MCF 10A (cell line): ENCODE results near the gene PTGES2. TPM values are rescaled to one million over a fixed set of nuclear protein-coding genes. Genes with fewer than 3 reads are reported as not detected.

Experiments used
- BruUV-seq: library from RNA; stranded (reverse); fragments of 400-500 nt; replicated peaks from 2 replicates; lab custom pipeline; 2021; lab: Mats Ljungman, UMichigan
- CTCF ChIA-PET: fragments of 300-600 bp; sonication (Branson Sonifier 250); formaldehyde crosslinking; extraction: SDS; loops from one replicate; lab custom pipeline; 2021; ENCODE audit warnings: antibody characterized with exemption, inconsistent platforms; lab: Yijun Ruan, JAX
- POLR2A ChIA-PET: fragments of 300-600, 350-650 bp; sonication (Branson Sonifier 250); formaldehyde crosslinking; extraction: SDS; loops from one replicate; lab custom pipeline; 2020; ENCODE audit warnings: antibody characterized with exemption, inconsistent platforms; lab: Yijun Ruan, JAX
- DNase-seq: peaks from one replicate; pipeline ENCODE4 v3.0.0-alpha.2; 2018; ENCODE audit not compliant: unreplicated experiment
- H3K27ac Mint-ChIP-seq: one replicate; pipeline ENCODE4 v1.8.0; 2022; ENCODE audit warnings: mild to moderate bottlenecking, low read depth, mixed read lengths; ENCODE audit not compliant: unreplicated experiment
- H3K27me3 Mint-ChIP-seq: one replicate; pipeline ENCODE4 v1.8.0; 2022; ENCODE audit warnings: mixed read lengths; ENCODE audit not compliant: insufficient read depth, unreplicated experiment
- H3K36me3 Mint-ChIP-seq: one replicate; pipeline ENCODE4 v1.8.0; 2022; ENCODE audit warnings: mild to moderate bottlenecking, moderate library complexity, mixed read lengths; ENCODE audit not compliant: insufficient read depth, unreplicated experiment
- H3K4me1 Mint-ChIP-seq: one replicate; pipeline ENCODE4 v1.8.0; 2022; ENCODE audit warnings: mixed read lengths; ENCODE audit not compliant: insufficient read depth, unreplicated experiment
- H3K4me3 Mint-ChIP-seq: one replicate; pipeline ENCODE4 v1.8.0; 2022; ENCODE audit warnings: mild to moderate bottlenecking, moderate library complexity, mixed read lengths; ENCODE audit not compliant: unreplicated experiment
- H3K9me3 Mint-ChIP-seq: one replicate; pipeline ENCODE4 v1.8.0; 2022; ENCODE audit warnings: mixed read lengths; ENCODE audit not compliant: unreplicated experiment
- CTCF ChIP-seq: fragments of 200-600 bp; IDR thresholded peaks from one replicate; pipeline ENCODE4 v1.8.0; 2022; ENCODE audit warnings: antibody characterized with exemption, mild to moderate bottlenecking; ENCODE audit not compliant: unreplicated experiment
- intact Hi-C: fragments of 100-400 bp; cut with micrococcal nuclease; formaldehyde crosslinking; loops from 2 replicates; pipeline ENCODE4 v1.14.1; 2022
- total RNA-seq: library from RNA; stranded (reverse); gene quantifications from 2 replicates; pipeline ENCODE4 v1.2.3, GENCODE V29; 2022

PTGES2 gene
- total RNA-seq, 1 experiment from 2014 or later: 130 TPM

- ChIA-PET CTCF (interaction anchor here (0.7 kb wide), 1 partner anchor 19 kb away, joined by 3 read pairs; no protein-coding TSS in a partner anchor), POLR2A (interaction anchor here (1.6 kb wide), 1 partner anchor 17 kb away, joined by 3 read pairs; no protein-coding TSS in a partner anchor)
- DNase-seq: no peak
- no peaks in the 10 kb centered on the region for H3K9me3 Mint-ChIP-seq
- BruUV-seq: no TSS peak
- no peak for TF ChIP-seq CTCF
- no peak overlapping the region for H3K27ac Mint-ChIP-seq
- no peak overlapping the region for H3K4me3 Mint-ChIP-seq
- intact Hi-C loops: no loop called here
- H3K4me1 Mint-ChIP-seq: peaks cover 36% of the 10 kb centered on the region
- no peaks in the 10 kb centered on the region for H3K36me3 Mint-ChIP-seq
- no peaks in the 10 kb centered on the region for H3K27me3 Mint-ChIP-seq
These were observed 18.0 kb upstream of the PTGES2 start for GRCh38 chr9:128145536-128145935.

- peaks cover 26% of the 10 kb centered on the region for H3K4me1 Mint-ChIP-seq
- no TSS peak for BruUV-seq
- no peak overlapping the region for H3K27ac Mint-ChIP-seq
- H3K36me3 Mint-ChIP-seq: no peaks in the 10 kb centered on the region
- no peak for DNase-seq
- no peaks in the 10 kb centered on the region for H3K27me3 Mint-ChIP-seq
- no peak overlapping the region for H3K4me3 Mint-ChIP-seq
- ChIA-PET CTCF (no interaction called here), POLR2A (interaction anchor here (1.6 kb wide), 1 partner anchor 16 kb away, joined by 3 read pairs; no protein-coding TSS in a partner anchor)
- intact Hi-C loops: no loop called here
- no peaks in the 10 kb centered on the region for H3K9me3 Mint-ChIP-seq
- TF ChIP-seq CTCF: no peak
These were observed 17.0 kb upstream of the PTGES2 start for GRCh38 chr9:128144239-128145181.

GRCh38 chr9:128143525-128144238 lies 16.2 kb upstream of the PTGES2 start:
- Mint-ChIP-seq H3K27me3 (no peaks in the 10 kb centered on the region), H3K27ac (peak overlapping the region; percentile 95), H3K9me3 (no peaks in the 10 kb centered on the region), H3K36me3 (no peaks in the 10 kb centered on the region), H3K4me1 (peaks cover 18% of the 10 kb centered on the region), H3K4me3 (peak overlapping the region; percentile 27)
- TF ChIP-seq CTCF: no peak
- POLR2A ChIA-PET: interaction anchor here (1.8 kb wide), 1 partner anchor 15 kb away, joined by 5 read pairs; no protein-coding TSS in a partner anchor
- CTCF ChIA-PET: interaction anchor here (0.8 to 1.7 kb wide), 4 partner anchors 13 to 60 kb away, joined by 3 to 9 read pairs (median 3); no protein-coding TSS in a partner anchor
- no peak for DNase-seq
- intact Hi-C loops: no loop called here
- BruUV-seq: no TSS peak
